ENCODE results near the gene SLC10A4.

DNA sequence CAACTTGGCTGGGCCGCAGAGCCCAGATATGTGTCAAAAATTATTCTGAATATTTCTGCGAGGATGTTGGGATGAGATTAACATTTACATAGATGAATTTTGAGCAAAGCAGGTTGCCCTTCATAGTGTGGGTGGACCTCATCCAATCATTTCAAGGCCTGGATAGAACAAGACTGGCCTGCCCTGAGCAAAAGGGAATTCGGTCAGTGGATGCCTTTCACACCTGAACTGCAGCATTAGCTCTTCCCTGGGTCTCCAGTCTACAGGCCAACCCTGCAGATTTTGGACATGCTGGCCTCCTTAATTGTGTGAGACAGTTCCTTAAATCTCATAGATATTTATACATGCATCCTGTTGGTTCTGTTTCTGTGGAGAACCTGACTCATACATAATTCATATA, 32.4 kb upstream of the SLC10A4 start:
- no peak for TF ChIP-seq EZH2 (IDR thresholded peaks at IDR 0.05; ENCODE audit: borderline replicate concordance)
- TF ChIP-seq, protein P1, sequence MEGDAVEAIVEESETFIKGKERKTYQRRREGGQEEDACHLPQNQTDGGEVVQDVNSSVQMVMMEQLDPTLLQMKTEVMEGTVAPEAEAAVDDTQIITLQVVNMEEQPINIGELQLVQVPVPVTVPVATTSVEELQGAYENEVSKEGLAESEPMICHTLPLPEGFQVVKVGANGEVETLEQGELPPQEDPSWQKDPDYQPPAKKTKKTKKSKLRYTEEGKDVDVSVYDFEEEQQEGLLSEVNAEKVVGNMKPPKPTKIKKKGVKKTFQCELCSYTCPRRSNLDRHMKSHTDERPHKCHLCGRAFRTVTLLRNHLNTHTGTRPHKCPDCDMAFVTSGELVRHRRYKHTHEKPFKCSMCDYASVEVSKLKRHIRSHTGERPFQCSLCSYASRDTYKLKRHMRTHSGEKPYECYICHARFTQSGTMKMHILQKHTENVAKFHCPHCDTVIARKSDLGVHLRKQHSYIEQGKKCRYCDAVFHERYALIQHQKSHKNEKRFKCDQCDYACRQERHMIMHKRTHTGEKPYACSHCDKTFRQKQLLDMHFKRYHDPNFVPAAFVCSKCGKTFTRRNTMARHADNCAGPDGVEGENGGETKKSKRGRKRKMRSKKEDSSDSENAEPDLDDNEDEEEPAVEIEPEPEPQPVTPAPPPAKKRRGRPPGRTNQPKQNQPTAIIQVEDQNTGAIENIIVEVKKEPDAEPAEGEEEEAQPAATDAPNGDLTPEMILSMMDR (IDR thresholded peaks at IDR 0.05; ENCODE audit: poor library complexity), result no peak

Measured in hepatocyte (in vitro differentiated cells).